GM12878 (cell line): ENCODE results near the gene ADCY2. TPM values are rescaled to one million over a fixed set of nuclear protein-coding genes. Genes with fewer than 3 reads are reported as not detected.
A peak's percentile ranks its signal among the peaks of the same experiment; 100 is the strongest.

Experiments used
- ATAC-seq: fragments of 200-7000 bp; cut with Tn5 transposase; 3 replicates; pipeline ENCODE4 v1.9.1; 2020; ENCODE audit warnings: mild to moderate bottlenecking, moderate library complexity
- BruUV-seq: library from RNA; stranded (reverse); fragments of 400-500 nt; replicated peaks from 2 replicates; lab custom pipeline; 2021; lab: Mats Ljungman, UMichigan
- CTCF ChIA-PET: fragments of 300-600 bp; sonication (Branson Sonifier 250); formaldehyde crosslinking; extraction: SDS; loops from one replicate; lab custom pipeline; 2021; ENCODE audit warnings: inconsistent platforms; lab: Yijun Ruan, JAX
- POLR2A ChIA-PET: fragments of 350-600 bp; formaldehyde crosslinking; extraction: SDS; loops from one replicate; lab custom pipeline; 2021; ENCODE audit warnings: inconsistent platforms; lab: Charles Lee
- RAD21 ChIA-PET: fragments of 300-600 bp; sonication (Branson Sonifier 250); formaldehyde crosslinking; loops from one replicate; lab custom pipeline; 2023; ENCODE audit warnings: antibody characterized with exemption; ENCODE audit not compliant: unreplicated experiment; lab: Charles Lee
- SMC1A ChIA-PET: fragments of 300-600 bp; sonication (Branson Sonifier 250); formaldehyde crosslinking; loops from one replicate; lab custom pipeline; 2023; ENCODE audit not compliant: unreplicated experiment, uncharacterized antibody; lab: Charles Lee
- DNase-seq: peaks from one replicate; pipeline ENCODE4 v3.0.0-alpha.2; 2011; ENCODE audit warnings: low read depth, low spot score
- FAIRE-seq: peaks from 3 replicates; lab custom pipeline; 2011; peaks lifted over from hg19 to GRCh38; lab: Jason Lieb, UNC
- H2AFZ ChIP-seq: 2 replicates; pipeline ENCODE4 v1.6.0; 2011; ENCODE audit warnings: low read depth, low read length, control low read depth; ENCODE audit not compliant: control insufficient read depth
- H3K27ac ChIP-seq: 2 replicates; pipeline ENCODE4 v1.5.1; 2011; ENCODE audit warnings: control low read depth; ENCODE audit not compliant: control insufficient read depth, insufficient read depth
- H3K27me3 ChIP-seq, 2 experiments: replicated peaks in 1 of 2; 2 replicates each; pipeline versions ENCODE4 v1.6.0 to v1.6.1; 2011; ENCODE audit warnings: low read length in 1 of 2; ENCODE audit not compliant: control insufficient read depth in 2 of 2, insufficient read depth in 2 of 2
- H3K36me3 ChIP-seq, 2 experiments: 2 replicates each; pipeline ENCODE4 v1.5.1; 2011; ENCODE audit warnings: low read length in 1 of 2; ENCODE audit not compliant: control insufficient read depth in 2 of 2, insufficient read depth in 2 of 2
- H3K4me1 ChIP-seq: 2 replicates; pipeline ENCODE4 v1.6.1; 2011; ENCODE audit warnings: mild to moderate bottlenecking, low read length, moderate library complexity, mixed read lengths; ENCODE audit not compliant: control insufficient read depth, insufficient read depth
- H3K4me2 ChIP-seq: 2 replicates; pipeline ENCODE4 v1.6.0; 2011; ENCODE audit warnings: control low read depth; ENCODE audit not compliant: control insufficient read depth, insufficient read depth
- H3K4me3 ChIP-seq: fragments of 200-600 bp; sonication (generic); 2 replicates; pipeline ENCODE4 v1.5.1; 2016
- H3K79me2 ChIP-seq: 2 replicates; pipeline ENCODE4 v1.6.0; 2011; ENCODE audit warnings: low read length; ENCODE audit not compliant: control insufficient read depth, insufficient read depth
- H3K9ac ChIP-seq: 2 replicates; pipeline ENCODE4 v1.8.0; 2011; ENCODE audit warnings: low read length, control low read depth, mixed read lengths; ENCODE audit not compliant: control insufficient read depth, insufficient read depth
- H3K9me3 ChIP-seq: replicated peaks from 3 replicates; pipeline ENCODE4 v1.5.1; 2011; ENCODE audit warnings: mild to moderate bottlenecking, low read length; ENCODE audit not compliant: control insufficient read depth, insufficient read depth
- H4K20me1 ChIP-seq: 2 replicates; pipeline ENCODE4 v1.6.0; 2011; ENCODE audit not compliant: control insufficient read depth, insufficient read depth
- CBX3 ChIP-seq: fragments of 200-600 bp; sonication (generic); IDR thresholded peaks from 2 replicates; pipeline ENCODE4 v1.6.1; 2016; ENCODE audit warnings: low read depth, borderline replicate concordance
- EED ChIP-seq: sonication (generic); IDR thresholded peaks from 2 replicates; pipeline ENCODE4 v1.6.1; 2016; ENCODE audit warnings: antibody characterized with exemption, low read depth
- ESRRA ChIP-seq: IDR thresholded peaks from 2 replicates; pipeline ENCODE4 v1.6.1; 2012; ENCODE audit warnings: mild to moderate bottlenecking, low read length, improper control_type of control experiment
- FOXM1 ChIP-seq: IDR thresholded peaks from 2 replicates; pipeline ENCODE4 v1.6.1; 2012; ENCODE audit warnings: low read depth, mild to moderate bottlenecking, inconsistent platforms, low read length, moderate library complexity
- HDAC2 ChIP-seq: fragments of 200-600 bp; sonication (generic); IDR thresholded peaks from 2 replicates; pipeline ENCODE4 v1.6.1; 2017
- NFXL1 ChIP-seq: fragments of 450-650 bp; IDR thresholded peaks from 2 replicates; pipeline ENCODE4 v1.6.1; 2017; ENCODE audit warnings: antibody characterized with exemption, mild to moderate bottlenecking, borderline replicate concordance
- NFYA ChIP-seq: IDR thresholded peaks from 2 replicates; pipeline ENCODE4 v1.6.1; 2011; ENCODE audit warnings: low read depth, mild to moderate bottlenecking, low read length, improper control_type of control experiment, borderline replicate concordance
- PAX8 ChIP-seq: fragments of 450-650 bp; IDR thresholded peaks from 2 replicates; pipeline ENCODE4 v1.6.1; 2017; ENCODE audit warnings: mild to moderate bottlenecking, moderate library complexity
- RUNX3 ChIP-seq: IDR thresholded peaks from 2 replicates; pipeline ENCODE4 v1.6.1; 2012; ENCODE audit warnings: low read length, inconsistent platforms
- SUZ12 ChIP-seq: fragments of 200-600 bp; sonication (generic); IDR thresholded peaks from one replicate; pipeline ENCODE4 v1.6.1; 2018; ENCODE audit warnings: antibody characterized with exemption, mild to moderate bottlenecking; ENCODE audit not compliant: unreplicated experiment
- ZNF217 ChIP-seq: fragments of 450-650 bp; IDR thresholded peaks from 2 replicates; pipeline ENCODE4 v1.6.1; 2017; ENCODE audit warnings: antibody characterized with exemption, mild to moderate bottlenecking
- ZNF622 ChIP-seq: fragments of 450-650 bp; IDR thresholded peaks from 2 replicates; pipeline ENCODE4 v1.6.1; 2017; ENCODE audit warnings: mild to moderate bottlenecking, inconsistent platforms
- ZSCAN29 ChIP-seq: fragments of 450-650 bp; IDR thresholded peaks from 2 replicates; pipeline ENCODE4 v1.6.1; 2017; ENCODE audit warnings: mild to moderate bottlenecking, moderate library complexity
- in situ Hi-C: fragments of 300-500 bp; cut with MboI; formaldehyde crosslinking; loops from 9 replicates; pipeline ENCODE4 v1.14.3; 2018; ENCODE audit warnings: mixed read lengths
- intact Hi-C: fragments of 100-400 bp; cut with micrococcal nuclease; formaldehyde crosslinking; loops from one replicate; pipeline ENCODE4 v1.14.2; 2022; ENCODE audit not compliant: unreplicated experiment
- polyA plus RNA-seq, 11 experiments: library from polyadenylated mRNA; depleted of rRNA in 4 of 11; unstranded in 6 of 11; stranded (reverse) in 5 of 11; fragments of >200 nt; fragmentation: Nextera tagmentation in 4 of 11; fragmentation: Illumina TruSeq in 1 of 11; extraction: Ambion mirVana in 4 of 11; extraction: Trizol in 1 of 11; gene quantifications; 1 replicate in 1 of 11; 2 replicates in 10 of 11; pipeline versions ENCODE4 v1.2.1 to v1.2.3, GENCODE V29; 2011 to 2016; ENCODE audit warnings: inconsistent platforms in 2 of 11, missing spikeins in 2 of 11, low read depth in 1 of 11
- total RNA-seq, 4 experiments: library from RNA; depleted of rRNA in 3 of 4; stranded (reverse); fragments of >200 nt in 3 of 4; fragmentation: Illumina TruSeq in 1 of 4; extraction: Trizol in 1 of 4; gene quantifications; 2 replicates each; pipeline versions ENCODE4 v1.2.1 to v1.2.3, GENCODE V29; 2013 to 2021
- TF ChIP-seq, protein P1 (sequence below): IDR thresholded peaks from 2 replicates; pipeline ENCODE4 v1.6.1; 2012; ENCODE audit warnings: low read depth, low read length, improper control_type of control experiment
- TF ChIP-seq, protein P2 (sequence below): IDR thresholded peaks from 2 replicates; pipeline ENCODE4 v1.6.1; 2012; ENCODE audit warnings: improper control_type of control experiment, low read depth, low read length; ENCODE audit not compliant: insufficient replicate concordance
- TF ChIP-seq, protein P3 (sequence below): IDR thresholded peaks from 2 replicates; pipeline ENCODE4 v1.6.1; 2012; ENCODE audit warnings: low read depth, low read length, improper control_type of control experiment
- TF ChIP-seq, protein P4 (sequence below): fragments of 150-350 bp; IDR thresholded peaks from 2 replicates; pipeline ENCODE4 v1.6.1; 2014; ENCODE audit warnings: mild to moderate bottlenecking, low read depth, low read length

The ADCY2 gene
- total and polyA plus RNA-seq, 10 of the 15 experiments (the other 5 are each of a cell fraction or from before 2014, with no cell fraction given), result 0.07 to 0.26 TPM; not detected in 8

DNA sequence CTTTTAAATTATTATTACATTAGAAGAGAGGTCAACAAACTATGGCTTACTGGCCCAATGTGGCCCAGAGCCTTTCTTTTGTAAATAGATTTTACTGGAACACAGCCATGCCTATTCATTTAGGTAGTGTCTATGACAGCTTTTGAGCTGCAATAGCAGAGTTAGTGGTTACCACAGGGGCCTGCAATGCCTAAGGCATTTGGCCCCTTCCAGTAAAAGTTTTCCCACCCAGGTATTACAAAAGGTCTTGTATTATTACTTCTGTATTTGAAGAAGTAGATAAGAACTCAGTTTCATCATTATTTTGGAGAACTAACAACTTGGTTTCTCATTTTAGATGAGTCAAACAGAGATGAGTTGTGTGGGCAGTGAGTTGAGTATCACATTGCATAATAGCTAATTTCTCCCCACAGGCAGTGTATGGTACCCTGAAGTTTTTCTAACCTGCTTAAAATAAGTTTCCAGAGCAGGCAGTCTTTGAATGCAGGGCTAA, 482.5 kb downstream of the ADCY2 start:
- DNase-seq (peak; percentile 66), ATAC-seq (peak; percentile 93), FAIRE-seq (peak; percentile 78)
- H3K9ac ChIP-seq, result no peak overlapping the region
- H3K4me1 ChIP-seq, result peaks cover 34% of the 10 kb centered on the region
- peaks cover 18 to 34% of the 10 kb centered on the region in 2 experiments for H3K36me3 ChIP-seq
- H3K4me2 ChIP-seq, result peak overlapping the region; percentile 31; the same call in 1 of the 2 replicates
- in situ Hi-C loops (no loop called here), intact Hi-C loops (no loop called here)
- ChIA-PET POLR2A (no interaction called here), CTCF (interaction anchor here (1.8 to 2.0 kb wide), 2 partner anchors 9 to 33 kb away, joined by 3 to 15 read pairs; no protein-coding TSS in a partner anchor), RAD21 (interaction anchor here (1.9 to 2.3 kb wide), 2 partner anchors 9 kb away, joined by 7 to 9 read pairs; partner anchors contain the start of genes FASTKD3 and MTRR), SMC1A (interaction anchor here (0.9 to 2.0 kb wide), 3 partner anchors 9 to 33 kb away, joined by 3 to 9 read pairs (median 4); partner anchors contain the start of genes FASTKD3 and MTRR)
- H4K20me1 ChIP-seq, result 0 out of 2 replicates have a peak, but pooled peaks cover 3% of the 10 kb centered on the region
- BruUV-seq, result no TSS peak
- peaks cover 13% of the 10 kb centered on the region for H3K79me2 ChIP-seq
- H2AFZ ChIP-seq, result no peak overlapping the region
- H3K9me3 ChIP-seq, result no peaks in the 10 kb centered on the region
- no peaks in the 10 kb centered on the region for H3K27me3 ChIP-seq
- H3K27ac ChIP-seq, result no peak overlapping the region; the same call in 1 of the 2 replicates
- no peak overlapping the region for H3K4me3 ChIP-seq
- TF ChIP-seq, protein P1, sequence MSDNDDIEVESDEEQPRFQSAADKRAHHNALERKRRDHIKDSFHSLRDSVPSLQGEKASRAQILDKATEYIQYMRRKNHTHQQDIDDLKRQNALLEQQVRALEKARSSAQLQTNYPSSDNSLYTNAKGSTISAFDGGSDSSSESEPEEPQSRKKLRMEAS, result no peak
- TF ChIP-seq PAX8 (no peak), CBX3 (no peak), ESRRA (no peak), NFYA (no peak), RUNX3 (peak; percentile 92), ZNF622 (no peak), NFXL1 (no peak), ZSCAN29 (no peak), SUZ12 (no peak), HDAC2 (no peak), FOXM1 (peak; percentile 80), EED (peak; percentile 50), ZNF217 (peak; percentile 96)
- TF ChIP-seq, protein P2, sequence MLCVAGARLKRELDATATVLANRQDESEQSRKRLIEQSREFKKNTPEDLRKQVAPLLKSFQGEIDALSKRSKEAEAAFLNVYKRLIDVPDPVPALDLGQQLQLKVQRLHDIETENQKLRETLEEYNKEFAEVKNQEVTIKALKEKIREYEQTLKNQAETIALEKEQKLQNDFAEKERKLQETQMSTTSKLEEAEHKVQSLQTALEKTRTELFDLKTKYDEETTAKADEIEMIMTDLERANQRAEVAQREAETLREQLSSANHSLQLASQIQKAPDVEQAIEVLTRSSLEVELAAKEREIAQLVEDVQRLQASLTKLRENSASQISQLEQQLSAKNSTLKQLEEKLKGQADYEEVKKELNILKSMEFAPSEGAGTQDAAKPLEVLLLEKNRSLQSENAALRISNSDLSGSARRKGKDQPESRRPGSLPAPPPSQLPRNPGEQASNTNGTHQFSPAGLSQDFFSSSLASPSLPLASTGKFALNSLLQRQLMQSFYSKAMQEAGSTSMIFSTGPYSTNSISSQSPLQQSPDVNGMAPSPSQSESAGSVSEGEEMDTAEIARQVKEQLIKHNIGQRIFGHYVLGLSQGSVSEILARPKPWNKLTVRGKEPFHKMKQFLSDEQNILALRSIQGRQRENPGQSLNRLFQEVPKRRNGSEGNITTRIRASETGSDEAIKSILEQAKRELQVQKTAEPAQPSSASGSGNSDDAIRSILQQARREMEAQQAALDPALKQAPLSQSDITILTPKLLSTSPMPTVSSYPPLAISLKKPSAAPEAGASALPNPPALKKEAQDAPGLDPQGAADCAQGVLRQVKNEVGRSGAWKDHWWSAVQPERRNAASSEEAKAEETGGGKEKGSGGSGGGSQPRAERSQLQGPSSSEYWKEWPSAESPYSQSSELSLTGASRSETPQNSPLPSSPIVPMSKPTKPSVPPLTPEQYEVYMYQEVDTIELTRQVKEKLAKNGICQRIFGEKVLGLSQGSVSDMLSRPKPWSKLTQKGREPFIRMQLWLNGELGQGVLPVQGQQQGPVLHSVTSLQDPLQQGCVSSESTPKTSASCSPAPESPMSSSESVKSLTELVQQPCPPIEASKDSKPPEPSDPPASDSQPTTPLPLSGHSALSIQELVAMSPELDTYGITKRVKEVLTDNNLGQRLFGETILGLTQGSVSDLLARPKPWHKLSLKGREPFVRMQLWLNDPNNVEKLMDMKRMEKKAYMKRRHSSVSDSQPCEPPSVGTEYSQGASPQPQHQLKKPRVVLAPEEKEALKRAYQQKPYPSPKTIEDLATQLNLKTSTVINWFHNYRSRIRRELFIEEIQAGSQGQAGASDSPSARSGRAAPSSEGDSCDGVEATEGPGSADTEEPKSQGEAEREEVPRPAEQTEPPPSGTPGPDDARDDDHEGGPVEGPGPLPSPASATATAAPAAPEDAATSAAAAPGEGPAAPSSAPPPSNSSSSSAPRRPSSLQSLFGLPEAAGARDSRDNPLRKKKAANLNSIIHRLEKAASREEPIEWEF, result no peak
- TF ChIP-seq, protein P3, sequence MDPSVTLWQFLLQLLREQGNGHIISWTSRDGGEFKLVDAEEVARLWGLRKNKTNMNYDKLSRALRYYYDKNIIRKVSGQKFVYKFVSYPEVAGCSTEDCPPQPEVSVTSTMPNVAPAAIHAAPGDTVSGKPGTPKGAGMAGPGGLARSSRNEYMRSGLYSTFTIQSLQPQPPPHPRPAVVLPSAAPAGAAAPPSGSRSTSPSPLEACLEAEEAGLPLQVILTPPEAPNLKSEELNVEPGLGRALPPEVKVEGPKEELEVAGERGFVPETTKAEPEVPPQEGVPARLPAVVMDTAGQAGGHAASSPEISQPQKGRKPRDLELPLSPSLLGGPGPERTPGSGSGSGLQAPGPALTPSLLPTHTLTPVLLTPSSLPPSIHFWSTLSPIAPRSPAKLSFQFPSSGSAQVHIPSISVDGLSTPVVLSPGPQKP, result no peak
- TF ChIP-seq, protein P4, sequence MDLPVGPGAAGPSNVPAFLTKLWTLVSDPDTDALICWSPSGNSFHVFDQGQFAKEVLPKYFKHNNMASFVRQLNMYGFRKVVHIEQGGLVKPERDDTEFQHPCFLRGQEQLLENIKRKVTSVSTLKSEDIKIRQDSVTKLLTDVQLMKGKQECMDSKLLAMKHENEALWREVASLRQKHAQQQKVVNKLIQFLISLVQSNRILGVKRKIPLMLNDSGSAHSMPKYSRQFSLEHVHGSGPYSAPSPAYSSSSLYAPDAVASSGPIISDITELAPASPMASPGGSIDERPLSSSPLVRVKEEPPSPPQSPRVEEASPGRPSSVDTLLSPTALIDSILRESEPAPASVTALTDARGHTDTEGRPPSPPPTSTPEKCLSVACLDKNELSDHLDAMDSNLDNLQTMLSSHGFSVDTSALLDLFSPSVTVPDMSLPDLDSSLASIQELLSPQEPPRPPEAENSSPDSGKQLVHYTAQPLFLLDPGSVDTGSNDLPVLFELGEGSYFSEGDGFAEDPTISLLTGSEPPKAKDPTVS, result no peak
